CMK (cell line): ENCODE data around the gene CEP41.

ENCODE experiments used
- DNase-seq: peaks from one replicate; pipeline ENCODE4 v3.0.0-alpha.2; 2010; ENCODE audit warnings: low read depth

The CEP41 gene

GRCh38 chr7:130369110-130369711 lies 71.6 kb downstream of the CEP41 start:
- peak; percentile 72 for DNase-seq

GRCh38 chr7:130367836-130368746 lies 72.7 kb downstream of the CEP41 start:
- peak; percentile 69 for DNase-seq

GRCh38 chr7:130367088-130367755 lies 73.6 kb downstream of the CEP41 start:
- no peak for DNase-seq

GRCh38 chr7:130366564-130366963 lies 74.3 kb downstream of the CEP41 start:
- no peak for DNase-seq

- no peak for DNase-seq
Observed at GRCh38 chr7:130365511-130366441, 75.0 kb downstream of the CEP41 start.

- DNase-seq, result no peak
Observed at GRCh38 chr7:130365088-130365487, 75.7 kb downstream of the CEP41 start.

GRCh38 chr7:130364451-130364850 lies 76.4 kb downstream of the CEP41 start:
- DNase-seq, result no peak

- no peak for DNase-seq
Observed at GRCh38 chr7:130363026-130363847, 77.6 kb downstream of the CEP41 start.

GRCh38 chr7:130362251-130362816 lies 78.5 kb downstream of the CEP41 start:
- no peak for DNase-seq

- DNase-seq, result no peak
Observed at GRCh38 chr7:130361681-130362080, 79.1 kb downstream of the CEP41 start.

- DNase-seq, result no peak
Observed at GRCh38 chr7:130360518-130360917, 80.3 kb downstream of the CEP41 start.

- DNase-seq, result no peak
Observed at GRCh38 chr7:130359276-130359857, 81.4 kb downstream of the CEP41 start.

- DNase-seq, result no peak
Observed at GRCh38 chr7:130358471-130358870, 82.3 kb downstream of the CEP41 start.

GRCh38 chr7:130356876-130357611 lies 83.8 kb downstream of the CEP41 start:
- no peak for DNase-seq

GRCh38 chr7:130356121-130356875 lies 84.5 kb downstream of the CEP41 start:
- no peak for DNase-seq

- no peak for DNase-seq
Observed at GRCh38 chr7:130353196-130353595, 87.6 kb downstream of the CEP41 start.

- DNase-seq, result no peak
Observed at GRCh38 chr7:130352194-130353074, 88.4 kb downstream of the CEP41 start.

GRCh38 chr7:130351791-130352090 lies 89.1 kb downstream of the CEP41 start:
- DNase-seq, result no peak
